AG10803 (cell line): Measurements from ENCODE around the gene RBMS3.
A peak's percentile ranks its signal among the peaks of the same experiment; 100 is the strongest.

ENCODE experiments used
- DNase-seq: peaks from one replicate; pipeline ENCODE4 v3.0.0; 2010; ENCODE audit warnings: low read depth
- H3K4me3 ChIP-seq: 2 replicates; pipeline ENCODE4 v1.5.1; 2011; ENCODE audit warnings: mild to moderate bottlenecking, low read length, control low read depth
- CTCF ChIP-seq: conservative IDR thresholded peaks from 2 replicates; pipeline ENCODE4 v1.5.1; 2011; ENCODE audit warnings: mild to moderate bottlenecking, low read length, control low read depth, inconsistent platforms

RBMS3 gene

DNA sequence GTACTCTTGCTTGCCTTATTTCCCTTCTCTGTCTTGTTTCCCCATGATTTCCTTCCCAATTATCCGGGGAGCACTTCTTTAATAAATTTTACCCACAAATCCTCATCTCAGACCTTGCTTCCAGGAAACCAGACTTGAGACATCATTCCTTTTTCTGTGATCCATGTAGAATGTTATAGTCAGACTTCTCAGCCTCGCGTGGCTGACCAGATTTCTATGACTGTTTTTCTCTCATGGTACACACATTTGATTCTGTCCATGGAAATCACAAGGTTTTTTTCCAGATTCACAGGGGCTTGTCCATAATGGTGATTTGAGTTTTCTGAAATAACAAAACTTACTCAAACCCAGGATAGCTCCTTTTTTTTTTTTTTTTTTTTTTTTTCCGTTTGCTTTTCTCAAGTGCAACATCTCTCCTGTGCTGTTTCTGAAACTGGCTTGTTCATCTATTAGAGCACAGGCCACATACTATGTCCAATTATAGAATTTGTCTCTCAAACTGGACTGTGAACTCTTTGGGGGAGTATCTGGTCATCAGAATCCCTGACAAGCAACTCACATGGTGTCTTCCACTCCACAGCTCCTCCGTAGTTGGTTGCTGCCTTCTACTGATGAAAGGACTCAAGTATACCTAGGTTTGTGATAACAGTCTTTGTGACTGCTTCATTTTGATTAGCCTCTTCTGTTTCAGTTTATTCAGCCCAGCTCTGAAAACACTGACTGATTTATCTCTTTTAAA lies 50.8 kb downstream of the RBMS3 start:
- H3K4me3 ChIP-seq, result no peak overlapping the region
- no peak for TF ChIP-seq CTCF
- DNase-seq, result no peak

DNA sequence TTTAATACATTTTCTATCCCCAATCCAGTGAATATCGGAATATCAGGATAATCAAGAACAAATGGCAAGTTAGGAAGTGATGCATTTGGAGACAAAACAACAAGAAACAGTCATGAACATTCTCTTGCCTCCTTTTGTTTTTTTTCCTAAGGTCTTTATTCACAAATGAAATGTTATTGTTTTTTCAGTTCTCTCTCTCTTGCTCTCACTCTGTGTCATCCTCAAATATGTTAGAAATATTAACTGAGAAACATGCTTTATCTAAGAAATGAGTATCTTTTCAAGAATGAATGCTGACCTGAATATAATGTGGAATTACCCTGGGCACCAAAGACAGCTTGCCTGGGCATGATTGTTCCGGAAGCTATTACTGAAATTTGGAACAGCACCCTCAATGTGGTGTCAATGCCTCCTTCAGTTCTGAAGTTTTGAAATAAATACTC lies 51.3 kb downstream of the RBMS3 start:
- H3K4me3 ChIP-seq, result no peak overlapping the region
- no peak for TF ChIP-seq CTCF
- DNase-seq, result peak; percentile 50

GRCh38 chr3:29333576-29333975 lies 52.7 kb downstream of the RBMS3 start:
- peak; percentile 51 for DNase-seq
- TF ChIP-seq CTCF, result no peak
- H3K4me3 ChIP-seq, result peak overlapping the region; percentile 4; the same call in 1 of the 2 replicates

DNA sequence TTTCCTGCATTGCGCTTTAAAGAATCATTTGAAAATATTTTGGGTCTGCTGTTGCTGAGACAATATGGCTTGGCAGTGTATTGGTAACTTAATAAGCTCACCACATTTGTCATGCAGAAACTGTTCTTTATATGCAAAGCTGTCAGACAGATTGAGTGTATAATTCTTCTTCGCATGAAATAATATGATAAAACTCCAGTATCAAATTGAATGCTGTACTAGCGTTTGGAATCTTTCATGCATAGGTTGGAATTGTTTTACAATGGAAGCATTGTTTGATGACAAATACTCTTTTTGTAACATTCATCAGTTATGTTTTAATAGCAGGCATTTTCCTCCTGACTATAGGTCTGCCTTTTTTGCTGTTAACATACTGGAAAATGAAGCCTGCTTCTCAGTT lies 53.8 kb downstream of the RBMS3 start:
- H3K4me3 ChIP-seq, result no peak overlapping the region
- TF ChIP-seq CTCF, result no peak
- no peak for DNase-seq

DNA sequence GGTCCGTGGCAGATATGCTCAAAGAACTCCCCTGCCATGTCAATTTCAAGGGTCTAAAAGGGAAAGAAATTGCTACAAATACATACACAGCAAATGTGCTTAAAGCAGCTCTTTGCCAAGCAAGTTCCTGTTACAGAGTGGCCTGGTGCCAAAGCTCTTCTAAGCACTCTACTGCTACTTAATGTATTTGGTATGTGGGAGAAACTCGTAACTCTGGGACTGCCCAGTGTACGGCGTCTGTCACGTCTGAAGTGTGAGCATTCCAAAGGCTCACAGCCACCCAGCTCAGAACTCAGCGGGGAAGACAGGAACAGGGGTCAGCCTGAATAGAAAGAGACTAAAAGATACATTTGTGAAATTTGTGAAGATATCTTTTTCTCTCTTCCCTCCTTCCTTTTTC lies 54.6 kb downstream of the RBMS3 start:
- H3K4me3 ChIP-seq, result peak overlapping the region; percentile 46
- TF ChIP-seq CTCF, result no peak
- peak; percentile 99 for DNase-seq

DNA sequence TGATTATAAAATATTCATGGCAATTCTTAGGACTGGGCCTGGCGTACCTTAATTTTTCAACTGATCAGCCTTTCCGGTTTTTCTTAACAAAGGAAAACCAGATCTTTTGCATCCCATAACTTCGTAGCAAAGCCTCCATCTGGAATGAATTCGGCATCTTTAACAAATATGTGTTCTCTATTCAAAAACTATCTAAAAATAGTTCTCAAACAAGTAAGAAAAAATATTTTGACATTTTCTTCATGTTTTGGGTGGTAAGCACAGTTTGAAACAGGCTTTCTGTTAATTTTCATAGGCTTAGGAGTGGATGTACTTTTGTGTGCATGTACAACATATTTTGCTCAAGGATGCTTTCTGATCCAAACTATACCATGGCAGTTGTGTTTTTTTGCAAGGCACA lies 55.1 kb downstream of the RBMS3 start:
- no peak for TF ChIP-seq CTCF
- H3K4me3 ChIP-seq, result peak overlapping the region; percentile 46
- peak; percentile 64 for DNase-seq

DNA sequence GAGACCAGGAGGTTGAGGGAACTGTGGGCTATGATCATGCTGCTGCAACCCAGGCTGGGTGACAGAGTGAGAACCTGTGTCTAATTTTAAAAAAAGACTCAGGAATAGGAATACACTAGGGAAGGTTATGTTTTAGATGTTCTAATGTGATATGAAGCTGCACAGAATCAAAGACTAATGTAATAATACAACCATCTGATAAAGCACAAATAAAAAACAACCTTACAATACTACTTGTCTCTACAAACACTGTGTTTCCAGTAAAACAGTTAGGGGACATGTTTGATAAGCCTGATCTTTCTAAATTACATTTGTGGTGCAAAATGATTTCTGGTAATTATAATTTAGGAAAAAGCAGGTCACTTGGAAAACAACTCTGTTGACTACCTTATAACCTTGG lies 56.7 kb downstream of the RBMS3 start:
- DNase-seq, result no peak
- TF ChIP-seq CTCF, result no peak
- H3K4me3 ChIP-seq, result no peak overlapping the region
